Peyer's patch (tissue), 4 donors: ENCODE results near the gene CARNS1.

ENCODE experiments used
- CTCF ChIP-seq, 6 experiments: fragments of 450-650 bp in 4 of 6; fragments of 200-600 bp in 2 of 6; sonication (generic) in 1 of 6; IDR thresholded peaks; one replicate each; pipeline ENCODE4 v1.5.1; 2017 to 2019; ENCODE audit warnings: antibody characterized with exemption in 6 of 6, mild to moderate bottlenecking in 3 of 6, moderate library complexity in 1 of 6
- POLR2A ChIP-seq, 2 donors: fragments of 450-650 bp; IDR thresholded peaks; one replicate each; pipeline ENCODE4 v1.5.1; 2017; ENCODE audit warnings: antibody characterized with exemption in 2 of 2, mild to moderate bottlenecking in 2 of 2, moderate library complexity in 2 of 2

- TF ChIP-seq CTCF (IDR thresholded peaks at IDR 0.05) = no peak
- TF ChIP-seq POLR2A (IDR thresholded peaks at IDR 0.05) = no peak
These were observed 8.3 kb upstream of the CARNS1 start for GRCh38 chr11:67406969-67407687.
